CD4-positive, CD25-positive, alpha-beta regulatory T cell (primary cell): ENCODE results near the gene TMEM267. TPM values are rescaled to one million over a fixed set of nuclear protein-coding genes. Genes with fewer than 3 reads are reported as not detected.
"Not testable (repeated sequence)": the region's sequence is repeated elsewhere in the genome, so short reads cannot be mapped to it uniquely, and the experiment has no call there.

ENCODE experiments used
- ATAC-seq, 2 donors: fragments of 150-1000 bp; cut with Tn5 transposase; one replicate each; pipeline ENCODE4 v1.10.0; 2021; ENCODE audit warnings: low read depth in 2 of 2, moderate number of reproducible peaks in 2 of 2, moderate library complexity in 1 of 2
- DNase-seq, 3 donors: peaks; one replicate each; pipeline versions ENCODE4 v3.0.0 to v3.0.0-alpha.2; 2012 to 2022; ENCODE audit warnings: mixed read lengths in 1 of 3
- H3K27ac ChIP-seq: one replicate; pipeline ENCODE4 v1.7.0; 2013; ENCODE audit warnings: mild to moderate bottlenecking, low read length; ENCODE audit not compliant: insufficient read depth, poor library complexity, severe bottlenecking
- H3K27me3 ChIP-seq: one replicate; pipeline ENCODE4 v1.7.0; 2013; ENCODE audit warnings: low read length; ENCODE audit not compliant: control insufficient read depth, insufficient read depth
- H3K36me3 ChIP-seq: one replicate; pipeline ENCODE4 v1.7.0; 2013; ENCODE audit warnings: mild to moderate bottlenecking, low read length, moderate library complexity; ENCODE audit not compliant: control insufficient read depth, insufficient read depth
- H3K4me1 ChIP-seq: 2 replicates; pipeline ENCODE4 v1.7.0; 2013; ENCODE audit warnings: mild to moderate bottlenecking, low read length; ENCODE audit not compliant: insufficient read depth, control insufficient read depth, poor library complexity, severe bottlenecking
- H3K4me3 ChIP-seq: one replicate; pipeline ENCODE4 v1.7.0; 2013; ENCODE audit warnings: low read depth, mild to moderate bottlenecking, low read length, moderate library complexity
- H3K9me3 ChIP-seq, 2 experiments: 1 replicate in 1 of 2; 2 replicates in 1 of 2; pipeline ENCODE4 v1.7.0; 2013; ENCODE audit warnings: low read length in 2 of 2, mild to moderate bottlenecking in 1 of 2, moderate library complexity in 1 of 2; ENCODE audit not compliant: control insufficient read depth in 2 of 2
- H3K27ac Mint-ChIP-seq, 3 donors: one replicate each; pipeline ENCODE4 v1.8.0; 2020 to 2022; ENCODE audit warnings: mild to moderate bottlenecking in 3 of 3, mixed read lengths in 3 of 3, moderate library complexity in 2 of 3
- H3K27me3 Mint-ChIP-seq: one replicate; pipeline ENCODE4 v1.8.0; 2022; ENCODE audit warnings: mild to moderate bottlenecking, mixed read lengths
- H3K36me3 Mint-ChIP-seq: one replicate; pipeline ENCODE4 v1.8.0; 2020; ENCODE audit warnings: mixed read lengths
- H3K4me1 Mint-ChIP-seq, 4 donors: one replicate each; pipeline ENCODE4 v1.8.0; 2020 to 2022; ENCODE audit warnings: mixed read lengths in 4 of 4, mild to moderate bottlenecking in 1 of 4
- H3K4me3 Mint-ChIP-seq, 4 donors: one replicate each; pipeline ENCODE4 v1.8.0; 2020 to 2022; ENCODE audit warnings: mild to moderate bottlenecking in 4 of 4, mixed read lengths in 4 of 4, moderate library complexity in 3 of 4
- H3K9me3 Mint-ChIP-seq, 7 donors: one replicate each; pipeline ENCODE4 v1.8.0; 2020 to 2022; ENCODE audit warnings: mixed read lengths in 7 of 7, mild to moderate bottlenecking in 3 of 7, moderate library complexity in 2 of 7
- polyA plus RNA-seq, 4 donors: library from polyadenylated mRNA; unstranded; fragments of 300-500 nt; fragmentation: Illumina TruSeq; gene quantifications; one replicate each; pipeline ENCODE4 v1.2.3, GENCODE V29; 2021
- total RNA-seq: library from RNA; stranded (reverse); gene quantifications from one replicate; pipeline ENCODE4 v1.2.3, GENCODE V29; 2022

Gene TMEM267
- total and polyA plus RNA-seq, 5 donors from 2014 or later, result 11.5 to 33.5 (median 31.9) TPM

DNA sequence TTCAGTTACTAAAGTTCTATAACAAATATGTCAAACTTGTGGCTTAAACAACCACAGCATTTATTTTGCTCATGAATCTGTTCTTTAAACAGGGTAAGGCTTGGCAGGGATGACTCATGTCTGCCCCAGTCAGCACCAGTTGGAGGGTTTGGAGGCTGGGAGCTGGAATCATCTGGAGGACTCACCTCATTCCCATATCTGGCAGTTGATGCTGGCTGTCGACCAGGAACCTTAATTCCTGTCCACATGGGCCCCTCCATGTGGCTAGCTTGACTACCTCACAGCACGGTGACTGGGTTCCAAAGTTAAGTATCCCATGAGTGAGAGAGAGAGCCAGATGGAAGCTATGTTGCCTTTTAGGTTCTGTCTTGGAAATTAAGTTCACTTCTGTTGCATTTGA lies 57.7 kb downstream of the TMEM267 start:
- Histone ChIP-seq H3K27me3 (no peaks in the 10 kb centered on the region), H3K9me3 (no peaks in the 10 kb centered on the region), H3K4me1 (no peaks in the 10 kb centered on the region), H3K36me3 (no peaks in the 10 kb centered on the region), H3K4me3 (no peak overlapping the region), H3K27ac (no peak overlapping the region)
- Mint-ChIP-seq H3K36me3 (no peaks in the 10 kb centered on the region), H3K9me3 (peaks cover 0 to 2% (median 0%) of the 10 kb centered on the region in 7 donors), H3K27me3 (no peaks in the 10 kb centered on the region), H3K27ac (no peak overlapping the region), H3K4me1 (no peaks in the 10 kb centered on the region), H3K4me3 (no peak overlapping the region)
- DNase-seq, result no peak
- no peak for ATAC-seq

GRCh38 chr5:43423086-43423485 lies 60.6 kb downstream of the TMEM267 start:
- not testable (repeated sequence) for H3K36me3 Mint-ChIP-seq, H3K9me3 ChIP-seq, H3K4me1 ChIP-seq, H3K27me3 Mint-ChIP-seq, H3K27ac ChIP-seq, H3K4me3 ChIP-seq, H3K4me1 Mint-ChIP-seq, ATAC-seq, H3K9me3 Mint-ChIP-seq, H3K4me3 Mint-ChIP-seq, DNase-seq, H3K36me3 ChIP-seq, H3K27me3 ChIP-seq, H3K27ac Mint-ChIP-seq

DNA sequence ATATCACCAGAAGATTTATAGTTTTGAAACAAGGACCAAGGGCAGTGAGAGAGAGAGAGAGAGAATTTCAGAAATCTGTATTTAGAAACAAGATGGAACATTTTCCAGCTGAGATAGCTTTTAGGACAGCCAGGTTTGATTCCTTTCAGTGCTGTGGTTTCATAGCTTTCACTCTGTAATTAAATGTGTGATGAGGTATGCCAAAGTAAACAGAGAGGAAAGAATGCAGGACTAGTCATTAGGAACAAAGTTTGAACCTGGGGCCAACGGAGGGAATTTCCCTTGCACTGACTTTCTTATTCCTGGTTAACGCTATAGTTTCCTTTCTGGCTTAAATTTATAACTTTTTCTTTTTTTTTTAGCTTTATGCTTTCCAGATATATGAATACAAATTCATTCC lies 61.5 kb downstream of the TMEM267 start:
- ATAC-seq (no peak), DNase-seq (no peak)
- Histone ChIP-seq H3K4me1 (no peaks in the 10 kb centered on the region), H3K27ac (no peak overlapping the region), H3K27me3 (no peaks in the 10 kb centered on the region), H3K36me3 (no peaks in the 10 kb centered on the region), H3K9me3 (no peaks in the 10 kb centered on the region), H3K4me3 (no peak overlapping the region)
- no peak overlapping the region for H3K4me3 Mint-ChIP-seq
- H3K27me3 Mint-ChIP-seq, result peaks cover under 1% of the 10 kb centered on the region
- no peaks in the 10 kb centered on the region for H3K4me1 Mint-ChIP-seq
- no peak overlapping the region for H3K27ac Mint-ChIP-seq
- H3K9me3 Mint-ChIP-seq, result peaks cover 0 to 2% (median 0%) of the 10 kb centered on the region in 7 donors
- H3K36me3 Mint-ChIP-seq, result no peaks in the 10 kb centered on the region

GRCh38 chr5:43421450-43422133 lies 62.1 kb downstream of the TMEM267 start:
- Mint-ChIP-seq H3K27ac (no peak overlapping the region), H3K4me3 (no peak overlapping the region), H3K4me1 (no peaks in the 10 kb centered on the region), H3K9me3 (peaks cover 0 to 2% (median 0%) of the 10 kb centered on the region in 7 donors), H3K36me3 (no peaks in the 10 kb centered on the region), H3K27me3 (peaks cover 6% of the 10 kb centered on the region)
- H3K4me3 ChIP-seq, result no peak overlapping the region
- H3K4me1 ChIP-seq, result no peaks in the 10 kb centered on the region
- ATAC-seq (no peak), DNase-seq (no peak)
- no peaks in the 10 kb centered on the region for H3K36me3 ChIP-seq
- H3K27me3 ChIP-seq, result no peaks in the 10 kb centered on the region
- H3K9me3 ChIP-seq, result no peaks in the 10 kb centered on the region
- no peak overlapping the region for H3K27ac ChIP-seq

- ATAC-seq (no peak), DNase-seq (no peak)
- Mint-ChIP-seq H3K4me1 (no peaks in the 10 kb centered on the region), H3K36me3 (no peaks in the 10 kb centered on the region), H3K27me3 (peaks cover 8% of the 10 kb centered on the region), H3K9me3 (peaks cover 0 to 2% (median 0%) of the 10 kb centered on the region in 7 donors), H3K27ac (peak overlapping the region in 1 of 3 donors; percentile 88), H3K4me3 (no peak overlapping the region)
- Histone ChIP-seq H3K36me3 (no peaks in the 10 kb centered on the region), H3K27ac (no peak overlapping the region), H3K27me3 (no peaks in the 10 kb centered on the region), H3K9me3 (no peaks in the 10 kb centered on the region), H3K4me3 (no peak overlapping the region), H3K4me1 (no peaks in the 10 kb centered on the region)
These were observed 63.4 kb downstream of the TMEM267 start for GRCh38 chr5:43420241-43420640.

DNA sequence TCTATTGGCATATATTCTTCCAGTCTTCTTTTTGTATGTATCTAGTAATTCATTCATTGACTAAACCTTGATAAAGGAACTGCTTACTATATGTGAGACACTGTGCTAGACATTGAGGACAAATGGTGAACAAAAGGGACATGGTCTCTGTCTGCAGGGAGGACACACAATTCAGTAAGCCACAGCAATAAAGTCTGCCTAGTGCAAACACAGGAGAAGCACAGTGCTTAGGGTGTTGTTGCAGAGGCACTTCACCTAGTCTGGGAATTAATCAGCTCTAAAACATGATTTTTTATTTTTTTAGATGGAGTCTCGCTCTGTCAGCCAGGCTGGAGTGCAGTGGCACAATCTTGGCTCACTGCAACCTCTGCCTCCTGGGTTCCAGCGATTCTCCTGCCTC lies 65.1 kb downstream of the TMEM267 start:
- no peaks in the 10 kb centered on the region for H3K9me3 ChIP-seq
- H3K27ac ChIP-seq, result no peak overlapping the region
- no peak overlapping the region for H3K4me3 ChIP-seq
- no peaks in the 10 kb centered on the region for H3K36me3 ChIP-seq
- H3K27ac Mint-ChIP-seq, result no peak overlapping the region
- H3K4me1 ChIP-seq, result no peaks in the 10 kb centered on the region
- no peak overlapping the region for H3K4me3 Mint-ChIP-seq
- peaks cover 8% of the 10 kb centered on the region for H3K27me3 Mint-ChIP-seq
- DNase-seq (no peak), ATAC-seq (no peak)
- no peaks in the 10 kb centered on the region for H3K27me3 ChIP-seq
- no peaks in the 10 kb centered on the region for H3K36me3 Mint-ChIP-seq
- peaks cover 0 to 2% (median 0%) of the 10 kb centered on the region in 7 donors for H3K9me3 Mint-ChIP-seq
- no peaks in the 10 kb centered on the region for H3K4me1 Mint-ChIP-seq

GRCh38 chr5:43416803-43417394 lies 66.8 kb downstream of the TMEM267 start:
- H3K27me3 ChIP-seq, result no peaks in the 10 kb centered on the region
- H3K36me3 ChIP-seq, result no peaks in the 10 kb centered on the region
- no peaks in the 10 kb centered on the region for H3K4me1 Mint-ChIP-seq
- no peaks in the 10 kb centered on the region for H3K36me3 Mint-ChIP-seq
- H3K9me3 ChIP-seq, result no peaks in the 10 kb centered on the region
- H3K9me3 Mint-ChIP-seq, result peaks cover 0 to 2% (median 0%) of the 10 kb centered on the region in 7 donors
- DNase-seq (no peak), ATAC-seq (no peak)
- H3K4me1 ChIP-seq, result no peaks in the 10 kb centered on the region
- no peak overlapping the region for H3K4me3 Mint-ChIP-seq
- no peak overlapping the region for H3K4me3 ChIP-seq
- no peak overlapping the region for H3K27ac ChIP-seq
- no peak overlapping the region for H3K27ac Mint-ChIP-seq
- H3K27me3 Mint-ChIP-seq, result peaks cover 8% of the 10 kb centered on the region
